GM12874 (cell line): Measurements from ENCODE around the gene SCAPER.

ENCODE experiments used
- CTCF ChIP-seq: IDR thresholded peaks from 2 replicates; pipeline ENCODE4 v1.5.1; 2011; ENCODE audit warnings: low read depth, mild to moderate bottlenecking, control low read depth, low read length, moderate library complexity; ENCODE audit not compliant: insufficient read depth

The SCAPER gene

GRCh38 chr15:76791511-76791910 is 113.6 kb downstream of the SCAPER start:
- TF ChIP-seq CTCF: no peak

- no peak for TF ChIP-seq CTCF
These were observed 117.9 kb downstream of the SCAPER start for GRCh38 chr15:76787273-76787672.

GRCh38 chr15:76776969-76777368 is 128.2 kb downstream of the SCAPER start:
- no peak for TF ChIP-seq CTCF

GRCh38 chr15:76776480-76776879 is 128.7 kb downstream of the SCAPER start:
- no peak for TF ChIP-seq CTCF

GRCh38 chr15:76773234-76773633 is 131.9 kb downstream of the SCAPER start:
- no peak for TF ChIP-seq CTCF

GRCh38 chr15:76772776-76773175 is 132.4 kb downstream of the SCAPER start:
- no peak for TF ChIP-seq CTCF

GRCh38 chr15:76764004-76764403 is 141.1 kb downstream of the SCAPER start:
- no peak for TF ChIP-seq CTCF

- TF ChIP-seq CTCF: no peak
These were observed 141.6 kb downstream of the SCAPER start for GRCh38 chr15:76763554-76763953.
